HEK293 (cell line): ENCODE results near the gene AFF3.

ENCODE experiments used
- CTCF ChIA-PET: fragments of 350-600 bp; formaldehyde crosslinking; extraction: SDS; loops from one replicate; lab custom pipeline; 2021; ENCODE audit warnings: antibody characterized with exemption; lab: Yijun Ruan, JAX
- POLR2A ChIA-PET: fragments of 300-600 bp; formaldehyde crosslinking; extraction: SDS; loops from one replicate; lab custom pipeline; 2020; ENCODE audit warnings: antibody characterized with exemption, inconsistent platforms; lab: Yijun Ruan, JAX
- H3K27ac ChIP-seq: fragments of 200-500 bp; sonication (Bioruptor generic); 2 replicates; pipeline ENCODE4 v1.5.1; 2014; ENCODE audit warnings: low read depth, low read length, control low read depth, inconsistent platforms; ENCODE audit errors: extremely low read depth
- H3K36me3 ChIP-seq, 2 experiments: fragments of 200-500 bp in 1 of 2; sonication (Bioruptor generic) in 1 of 2; 1 replicate in 1 of 2; 2 replicates in 1 of 2; pipeline ENCODE4 v1.5.1; 2014 to 2017; ENCODE audit warnings: inconsistent platforms in 2 of 2, low read length in 2 of 2; ENCODE audit not compliant: control insufficient read depth in 2 of 2, insufficient read depth in 1 of 2
- H3K4me1 ChIP-seq: fragments of 200-500 bp; sonication (Bioruptor generic); 2 replicates; pipeline ENCODE4 v1.5.1; 2014; ENCODE audit warnings: mild to moderate bottlenecking, low read length, inconsistent platforms; ENCODE audit not compliant: control insufficient read depth, insufficient read depth
- H3K4me3 ChIP-seq: 2 replicates; pipeline ENCODE4 v1.5.1; 2011; ENCODE audit warnings: low read depth, mild to moderate bottlenecking, control low read depth, low read length, moderate library complexity
- H3K9me3 ChIP-seq: fragments of 200-500 bp; sonication (Bioruptor generic); 2 replicates; pipeline ENCODE4 v1.5.1; 2014; ENCODE audit warnings: low read depth, low read length, inconsistent platforms; ENCODE audit not compliant: control insufficient read depth, insufficient read depth
- AEBP2 ChIP-seq: fragments of 450-650 bp; formaldehyde crosslinking; IDR thresholded peaks from 2 replicates; pipeline ENCODE4 v1.5.1; 2016; ENCODE audit warnings: missing biosample characterization, missing genetic modification characterization, borderline replicate concordance
- BCL6B ChIP-seq: fragments of 450-650 bp; formaldehyde crosslinking; IDR thresholded peaks from 2 replicates; pipeline ENCODE4 v1.5.1; 2017; ENCODE audit warnings: missing biosample characterization, missing genetic modification characterization
- EGR2 ChIP-seq: fragments of 450-650 bp; formaldehyde crosslinking; IDR thresholded peaks from 2 replicates; pipeline ENCODE4 v1.5.1; 2016; ENCODE audit warnings: low read depth, missing biosample characterization, missing genetic modification characterization
- GLIS2 ChIP-seq: fragments of 450-650 bp; formaldehyde crosslinking; IDR thresholded peaks from 2 replicates; pipeline ENCODE4 v1.5.1; 2016; ENCODE audit warnings: missing biosample characterization, missing genetic modification characterization
- KLF8 ChIP-seq: fragments of 450-650 bp; formaldehyde crosslinking; IDR thresholded peaks from 2 replicates; pipeline ENCODE4 v1.5.1; 2016; ENCODE audit warnings: missing biosample characterization, missing genetic modification characterization
- SCRT2 ChIP-seq: fragments of 450-650 bp; formaldehyde crosslinking; IDR thresholded peaks from 2 replicates; pipeline ENCODE4 v1.5.1; 2016; ENCODE audit warnings: missing biosample characterization, missing genetic modification characterization
- TCF7L2 ChIP-seq: IDR thresholded peaks from 2 replicates; pipeline ENCODE4 v1.6.1; 2011; ENCODE audit warnings: low read depth, mild to moderate bottlenecking, inconsistent platforms, low read length, moderate library complexity, borderline replicate concordance
- ZFP3 ChIP-seq: fragments of 450-650 bp; formaldehyde crosslinking; IDR thresholded peaks from 2 replicates; pipeline ENCODE4 v1.5.1; 2016; ENCODE audit warnings: low read depth, missing biosample characterization, missing genetic modification characterization
- ZNF202 ChIP-seq: fragments of 450-650 bp; formaldehyde crosslinking; IDR thresholded peaks from 2 replicates; pipeline ENCODE4 v1.5.1; 2016; ENCODE audit warnings: missing biosample characterization, missing genetic modification characterization, borderline replicate concordance
- ZNF221 ChIP-seq: fragments of 450-650 bp; formaldehyde crosslinking; IDR thresholded peaks from 2 replicates; pipeline ENCODE4 v1.5.1; 2017; ENCODE audit warnings: missing biosample characterization, missing genetic modification characterization, borderline replicate concordance
- ZNF311 ChIP-seq: fragments of 450-650 bp; formaldehyde crosslinking; IDR thresholded peaks from 2 replicates; pipeline ENCODE4 v1.5.1; 2017; ENCODE audit warnings: missing biosample characterization, missing genetic modification characterization, borderline replicate concordance
- ZNF423 ChIP-seq: fragments of 450-650 bp; formaldehyde crosslinking; IDR thresholded peaks from 2 replicates; pipeline ENCODE4 v1.5.1; 2016; ENCODE audit warnings: missing biosample characterization, missing genetic modification characterization
- ZNF571 ChIP-seq: fragments of 450-650 bp; formaldehyde crosslinking; IDR thresholded peaks from 2 replicates; pipeline ENCODE4 v1.5.0; 2017; ENCODE audit warnings: missing biosample characterization, missing genetic modification characterization
- ZNF600 ChIP-seq: fragments of 450-650 bp; formaldehyde crosslinking; IDR thresholded peaks from 2 replicates; pipeline ENCODE4 v1.5.1; 2016; ENCODE audit warnings: missing biosample characterization, missing genetic modification characterization
- ZNF639 ChIP-seq: fragments of 450-650 bp; formaldehyde crosslinking; IDR thresholded peaks from 2 replicates; pipeline ENCODE4 v1.5.1; 2016; ENCODE audit warnings: missing biosample characterization, missing genetic modification characterization
- ZNF664 ChIP-seq: fragments of 450-650 bp; formaldehyde crosslinking; IDR thresholded peaks from 2 replicates; pipeline ENCODE4 v1.5.1; 2016; ENCODE audit warnings: missing biosample characterization, missing genetic modification characterization
- ZNF670 ChIP-seq: fragments of 450-650 bp; formaldehyde crosslinking; IDR thresholded peaks from 2 replicates; pipeline ENCODE4 v1.5.1; 2016; ENCODE audit warnings: missing biosample characterization, missing genetic modification characterization, low read depth
- ZNF692 ChIP-seq: fragments of 450-650 bp; formaldehyde crosslinking; IDR thresholded peaks from 2 replicates; pipeline ENCODE4 v1.5.1; 2016; ENCODE audit warnings: missing biosample characterization, missing genetic modification characterization
- ZNF792 ChIP-seq: fragments of 450-650 bp; formaldehyde crosslinking; IDR thresholded peaks from 2 replicates; pipeline ENCODE4 v1.5.1; 2016; ENCODE audit warnings: missing biosample characterization, missing genetic modification characterization
- ZXDB ChIP-seq: fragments of 450-650 bp; formaldehyde crosslinking; IDR thresholded peaks from 2 replicates; pipeline ENCODE4 v1.5.1; 2016; ENCODE audit warnings: missing biosample characterization, missing genetic modification characterization
- TF ChIP-seq, protein P1 (sequence below): fragments of 450-650 bp; formaldehyde crosslinking; IDR thresholded peaks from 2 replicates; pipeline ENCODE4 v1.5.1; 2016; ENCODE audit warnings: missing biosample characterization, missing genetic modification characterization
- TF ChIP-seq, protein P2 (sequence below): IDR thresholded peaks from 2 replicates; pipeline ENCODE4 v1.6.1; 2011; ENCODE audit warnings: mild to moderate bottlenecking, low read depth, low read length, borderline replicate concordance
- TF ChIP-seq, protein P3 (sequence below): fragments of 450-650 bp; formaldehyde crosslinking; IDR thresholded peaks from 2 replicates; pipeline ENCODE4 v1.5.1; 2016; ENCODE audit warnings: missing biosample characterization, missing genetic modification characterization

The AFF3 gene

GRCh38 chr2:99706735-99707134 lies 435.7 kb downstream of the AFF3 start (continued):
- TF ChIP-seq AEBP2: no peak
- no peak for TF ChIP-seq ZNF571 (tag by site-specific recombination)
- TF ChIP-seq BCL6B: no peak
- no peak for TF ChIP-seq ZNF423 (tag by site-specific recombination)
- TF ChIP-seq ZNF670: no peak
- TF ChIP-seq, protein P1, sequence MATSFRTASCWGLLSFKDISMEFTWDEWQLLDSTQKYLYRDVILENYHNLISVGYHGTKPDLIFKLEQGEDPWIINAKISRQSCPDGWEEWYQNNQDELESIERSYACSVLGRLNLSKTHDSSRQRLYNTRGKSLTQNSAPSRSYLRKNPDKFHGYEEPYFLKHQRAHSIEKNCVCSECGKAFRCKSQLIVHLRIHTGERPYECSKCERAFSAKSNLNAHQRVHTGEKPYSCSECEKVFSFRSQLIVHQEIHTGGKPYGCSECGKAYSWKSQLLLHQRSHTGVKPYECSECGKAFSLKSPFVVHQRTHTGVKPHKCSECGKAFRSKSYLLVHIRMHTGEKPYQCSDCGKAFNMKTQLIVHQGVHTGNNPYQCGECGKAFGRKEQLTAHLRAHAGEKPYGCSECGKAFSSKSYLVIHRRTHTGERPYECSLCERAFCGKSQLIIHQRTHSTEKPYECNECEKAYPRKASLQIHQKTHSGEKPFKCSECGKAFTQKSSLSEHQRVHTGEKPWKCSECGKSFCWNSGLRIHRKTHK: no peak
- no peak for TF ChIP-seq ZNF664
- TF ChIP-seq, protein P2, sequence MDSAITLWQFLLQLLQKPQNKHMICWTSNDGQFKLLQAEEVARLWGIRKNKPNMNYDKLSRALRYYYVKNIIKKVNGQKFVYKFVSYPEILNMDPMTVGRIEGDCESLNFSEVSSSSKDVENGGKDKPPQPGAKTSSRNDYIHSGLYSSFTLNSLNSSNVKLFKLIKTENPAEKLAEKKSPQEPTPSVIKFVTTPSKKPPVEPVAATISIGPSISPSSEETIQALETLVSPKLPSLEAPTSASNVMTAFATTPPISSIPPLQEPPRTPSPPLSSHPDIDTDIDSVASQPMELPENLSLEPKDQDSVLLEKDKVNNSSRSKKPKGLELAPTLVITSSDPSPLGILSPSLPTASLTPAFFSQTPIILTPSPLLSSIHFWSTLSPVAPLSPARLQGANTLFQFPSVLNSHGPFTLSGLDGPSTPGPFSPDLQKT: no peak

GRCh38 chr2:99701503-99701902 lies 440.9 kb downstream of the AFF3 start:
- Histone ChIP-seq H3K36me3 (no peaks in the 10 kb centered on the region), H3K4me3 (no peak overlapping the region), H3K4me1 (peaks cover 3% of the 10 kb centered on the region; the same call in 1 of the 2 replicates), H3K27ac (no peak overlapping the region), H3K9me3 (no peaks in the 10 kb centered on the region)
- ChIA-PET POLR2A (no interaction called here), CTCF (interaction anchor here (0.7 kb wide), 2 partner anchors 15 to 23 kb away, joined by 3 to 4 read pairs; no protein-coding TSS in a partner anchor)
- TF ChIP-seq, protein P2: no peak
- TF ChIP-seq ZXDB (tag by site-specific recombination) (no peak), ZNF600 (tag by site-specific recombination) (no peak), EGR2 (tag by site-specific recombination) (no peak), ZNF792 (tag by site-specific recombination) (no peak), ZNF639 (tag by site-specific recombination) (no peak), TCF7L2 (no peak), ZNF202 (tag by site-specific recombination) (no peak), ZNF692 (tag by site-specific recombination) (no peak), ZNF221 (no peak), KLF8 (no peak), ZNF311 (tag by site-specific recombination) (no peak), GLIS2 (tag by site-specific recombination) (no peak), SCRT2 (tag by site-specific recombination) (no peak), ZFP3 (tag by site-specific recombination) (no peak)
- TF ChIP-seq, protein P3, sequence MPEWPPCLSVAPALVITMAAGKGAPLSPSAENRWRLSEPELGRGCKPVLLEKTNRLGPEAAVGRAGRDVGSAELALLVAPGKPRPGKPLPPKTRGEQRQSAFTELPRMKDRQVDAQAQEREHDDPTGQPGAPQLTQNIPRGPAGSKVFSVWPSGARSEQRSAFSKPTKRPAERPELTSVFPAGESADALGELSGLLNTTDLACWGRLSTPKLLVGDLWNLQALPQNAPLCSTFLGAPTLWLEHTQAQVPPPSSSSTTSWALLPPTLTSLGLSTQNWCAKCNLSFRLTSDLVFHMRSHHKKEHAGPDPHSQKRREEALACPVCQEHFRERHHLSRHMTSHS (tag by site-specific recombination): no peak
- TF ChIP-seq, protein P1: no peak
